GM18858 (cell line): ENCODE measurements around the gene RALGPS1.
"Not testable (repeated sequence)": the region's sequence is repeated elsewhere in the genome, so short reads cannot be mapped to it uniquely, and the experiment has no call there.

Source experiments
- ATAC-seq: cut with Tn5 transposase; IDR thresholded peaks from one replicate; pipeline ENCODE4 v1.9.1; 2021; ENCODE audit not compliant: unreplicated experiment

The RALGPS1 gene

GRCh38 chr9:126985870-126986498, 71.4 kb downstream of the RALGPS1 start:
- peak; percentile 62 for ATAC-seq

- no peak for ATAC-seq
Observed at GRCh38 chr9:126986506-126986951, 71.9 kb downstream of the RALGPS1 start.

GRCh38 chr9:126988857-126989256, 74.3 kb downstream of the RALGPS1 start:
- ATAC-seq: no peak

- ATAC-seq: no peak
Observed at GRCh38 chr9:126989847-126990842, 75.6 kb downstream of the RALGPS1 start.

GRCh38 chr9:126991183-126991582, 76.6 kb downstream of the RALGPS1 start:
- no peak for ATAC-seq

GRCh38 chr9:126992427-126992826, 77.8 kb downstream of the RALGPS1 start:
- no peak for ATAC-seq

GRCh38 chr9:126999315-127000068, 84.9 kb downstream of the RALGPS1 start:
- no peak for ATAC-seq

GRCh38 chr9:127004946-127005769, 90.6 kb downstream of the RALGPS1 start:
- peak; percentile 71 for ATAC-seq

- no peak for ATAC-seq
Observed at GRCh38 chr9:127005770-127006314, 91.3 kb downstream of the RALGPS1 start.

- no peak for ATAC-seq
Observed at GRCh38 chr9:127007638-127008037, 93.1 kb downstream of the RALGPS1 start.

GRCh38 chr9:127008076-127008475, 93.5 kb downstream of the RALGPS1 start:
- ATAC-seq: no peak

- ATAC-seq: no peak
Observed at GRCh38 chr9:127011772-127012171, 97.2 kb downstream of the RALGPS1 start.

GRCh38 chr9:127012250-127012649, 97.7 kb downstream of the RALGPS1 start:
- no peak for ATAC-seq

- ATAC-seq: no peak
Observed at GRCh38 chr9:127013597-127013996, 99.0 kb downstream of the RALGPS1 start.

- ATAC-seq: no peak
Observed at GRCh38 chr9:127014216-127014909, 99.8 kb downstream of the RALGPS1 start.

- ATAC-seq: no peak
Observed at GRCh38 chr9:127014910-127015540, 100.4 kb downstream of the RALGPS1 start.

- ATAC-seq: no peak
Observed at GRCh38 chr9:127015921-127016512, 101.4 kb downstream of the RALGPS1 start.

- ATAC-seq: not testable (repeated sequence)
Observed at GRCh38 chr9:127017979-127018378, 103.4 kb downstream of the RALGPS1 start.

- no peak for ATAC-seq
Observed at GRCh38 chr9:127018935-127019334, 104.4 kb downstream of the RALGPS1 start.
